Jurkat, Clone E6-1 (cell line): ENCODE results near the gene LYRM4.
A peak's percentile ranks its signal among the peaks of the same experiment; 100 is the strongest.
"Not testable (repeated sequence)": the region's sequence is repeated elsewhere in the genome, so short reads cannot be mapped to it uniquely, and the experiment has no call there.

Source experiments
- DNase-seq: peaks from one replicate; pipeline ENCODE4 v3.0.0-alpha.2; 2011; ENCODE audit warnings: low read depth, low spot score
- H3K4me3 ChIP-seq: 2 replicates; pipeline ENCODE4 v1.5.1; 2011; ENCODE audit warnings: mild to moderate bottlenecking, low read length, control low read depth, moderate library complexity

Gene LYRM4

DNA sequence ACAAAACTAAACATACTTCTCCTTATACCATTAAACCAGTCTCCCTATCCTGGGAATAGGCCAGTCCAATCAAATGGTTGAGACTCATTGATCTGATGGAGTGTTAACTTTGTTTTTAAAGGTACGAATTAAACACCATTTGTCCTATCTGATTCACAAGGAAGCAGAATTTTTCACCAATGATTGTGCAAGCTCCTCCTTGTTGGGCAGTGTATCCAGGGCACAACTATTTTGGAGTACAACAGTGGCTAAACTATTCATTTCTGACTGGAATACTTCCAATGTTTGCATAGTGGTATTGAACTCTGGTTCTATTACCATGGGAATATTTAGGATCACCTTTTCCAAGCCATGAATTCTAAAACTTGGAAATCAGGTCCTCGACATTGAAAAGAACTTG lies 181.1 kb downstream of the LYRM4 start:
- H3K4me3 ChIP-seq, result no peak overlapping the region
- no peak for DNase-seq

DNA sequence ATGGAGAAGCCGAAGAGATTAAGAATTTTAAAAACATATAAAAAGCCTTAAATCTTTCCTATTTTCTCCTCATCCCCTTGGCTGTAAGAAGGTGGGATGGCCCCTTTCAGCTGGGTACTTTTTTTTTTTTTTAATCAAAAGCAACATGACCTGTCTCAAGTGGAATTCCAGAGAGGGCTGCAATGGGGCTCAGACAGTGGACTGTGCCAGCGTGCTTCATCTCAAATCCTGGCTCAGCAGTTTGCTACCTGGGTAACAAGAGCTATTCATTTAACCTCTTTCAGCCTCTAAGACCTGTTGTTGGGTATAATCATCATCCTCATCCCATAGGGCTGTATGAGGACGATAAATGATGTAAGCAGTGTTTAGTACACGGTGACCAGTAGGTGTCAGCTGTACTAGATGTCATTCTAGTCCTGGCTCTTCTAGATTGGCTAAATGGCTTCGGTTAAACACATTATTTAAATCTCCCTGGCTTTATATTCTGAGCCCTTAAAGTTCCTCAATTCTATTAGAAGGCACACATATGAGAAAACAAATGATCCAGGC lies 182.6 kb downstream of the LYRM4 start:
- peak; percentile 10 for DNase-seq
- H3K4me3 ChIP-seq, result no peak overlapping the region

DNA sequence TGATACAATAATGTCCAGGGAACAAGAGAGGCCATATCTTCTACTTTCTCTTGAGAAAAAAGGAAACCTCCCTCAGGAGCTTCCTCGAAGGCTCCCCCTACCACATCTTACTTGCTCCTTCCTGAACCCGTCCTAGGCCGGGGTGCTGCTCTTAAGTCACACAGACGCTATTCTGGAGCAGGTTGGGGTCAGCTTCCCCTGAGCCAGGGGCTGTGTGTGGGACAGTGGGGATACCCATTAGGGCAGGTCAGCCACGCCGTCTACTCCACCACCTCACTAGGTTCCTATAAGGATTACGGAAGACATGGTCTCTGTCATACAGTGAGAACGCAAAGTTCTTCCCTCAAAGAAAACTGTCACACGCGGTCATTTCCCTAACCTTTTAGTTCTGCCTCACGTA lies 183.8 kb downstream of the LYRM4 start:
- no peak for DNase-seq

DNA sequence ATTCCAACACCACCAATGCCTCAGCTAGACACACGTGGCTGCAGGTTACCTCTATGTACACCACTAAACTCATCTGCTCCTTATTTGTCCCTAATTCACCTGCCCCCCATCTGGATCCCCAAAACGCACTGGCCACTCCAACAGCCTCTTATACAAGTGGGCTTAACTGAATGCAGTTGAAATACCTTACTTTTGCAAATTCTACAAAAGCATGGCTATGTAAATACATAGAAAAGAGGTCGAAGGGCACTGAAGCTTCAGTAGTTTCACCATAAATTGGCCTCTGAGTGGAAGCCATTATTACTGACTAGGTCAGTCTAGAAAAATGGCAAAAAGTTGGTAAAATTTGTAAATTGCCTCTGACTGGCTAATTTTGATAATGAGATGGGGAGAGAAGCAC lies 186.8 kb downstream of the LYRM4 start:
- no peak overlapping the region for H3K4me3 ChIP-seq
- DNase-seq, result no peak

More for the DNA sequence above, 183.8 kb downstream of the LYRM4 start:
- no peak overlapping the region for H3K4me3 ChIP-seq

DNA sequence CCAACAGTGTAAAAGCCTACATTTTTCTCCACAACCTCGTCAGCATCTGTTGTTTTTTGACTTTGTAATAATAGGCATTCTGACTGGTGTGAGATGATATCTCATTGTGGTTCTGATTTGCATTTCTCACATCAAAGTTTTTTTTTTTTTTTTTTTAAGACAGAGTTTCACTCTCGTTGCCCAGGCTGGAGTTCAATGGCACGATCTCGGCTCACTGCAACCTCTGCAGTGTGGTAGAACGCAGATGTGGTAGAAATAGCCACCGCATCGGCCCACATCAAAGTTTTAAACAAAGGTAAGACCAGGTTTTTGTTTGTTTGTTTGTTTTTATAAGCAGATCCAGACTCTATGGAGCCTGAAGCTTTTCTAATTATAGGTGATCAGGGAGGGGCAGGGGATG lies 188.3 kb downstream of the LYRM4 start:
- peak; percentile 9 for DNase-seq
- H3K4me3 ChIP-seq, result no peak overlapping the region

DNA sequence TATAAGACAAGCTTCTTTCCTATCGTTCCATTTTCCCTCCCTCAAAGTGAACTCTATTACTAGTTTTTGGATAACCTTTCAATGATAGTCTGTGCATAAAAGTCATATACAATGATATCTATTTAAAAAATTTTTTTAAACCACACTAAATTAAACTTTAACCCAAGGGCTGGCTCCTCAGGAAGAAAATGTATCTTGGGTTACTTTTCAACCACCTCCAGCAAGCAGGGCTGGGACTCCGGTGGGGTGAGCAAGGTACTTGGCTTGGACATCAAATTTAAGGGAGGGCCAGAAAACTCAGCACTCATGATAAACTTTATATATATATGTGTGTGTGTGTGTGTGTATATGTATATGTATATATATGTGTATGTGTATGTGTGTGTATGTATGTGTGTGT lies 189.5 kb downstream of the LYRM4 start:
- H3K4me3 ChIP-seq, result no peak overlapping the region
- DNase-seq, result no peak

DNA sequence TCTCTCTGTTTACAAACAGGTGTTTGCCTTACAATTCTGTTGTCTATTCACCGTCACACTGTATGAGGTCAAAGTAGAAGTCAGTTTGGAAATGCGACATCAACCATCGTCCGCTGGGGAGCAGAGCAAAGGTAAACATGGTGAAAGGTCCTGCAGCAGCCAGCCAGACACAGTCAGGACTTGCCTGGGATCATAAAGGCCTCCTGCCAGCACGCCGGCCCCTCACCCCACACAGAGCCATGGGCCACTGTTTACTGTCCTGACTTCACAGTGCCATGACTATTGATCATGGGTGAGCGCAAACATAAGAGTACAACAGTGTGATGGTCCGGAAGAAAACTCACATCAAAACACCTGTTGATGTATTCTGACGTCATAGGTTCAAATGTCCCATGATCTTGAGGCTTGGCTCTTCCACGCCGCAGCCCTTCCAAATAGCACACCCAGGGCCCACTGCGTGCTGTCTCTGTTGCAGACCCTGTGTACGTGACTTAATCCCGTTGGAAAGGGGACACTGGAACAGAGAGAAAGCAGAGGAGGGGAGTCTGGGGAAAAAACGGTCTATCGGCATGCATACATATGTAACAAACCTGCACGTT lies 192.5 kb downstream of the LYRM4 start:
- H3K4me3 ChIP-seq, result no peak overlapping the region
- DNase-seq, result no peak

DNA sequence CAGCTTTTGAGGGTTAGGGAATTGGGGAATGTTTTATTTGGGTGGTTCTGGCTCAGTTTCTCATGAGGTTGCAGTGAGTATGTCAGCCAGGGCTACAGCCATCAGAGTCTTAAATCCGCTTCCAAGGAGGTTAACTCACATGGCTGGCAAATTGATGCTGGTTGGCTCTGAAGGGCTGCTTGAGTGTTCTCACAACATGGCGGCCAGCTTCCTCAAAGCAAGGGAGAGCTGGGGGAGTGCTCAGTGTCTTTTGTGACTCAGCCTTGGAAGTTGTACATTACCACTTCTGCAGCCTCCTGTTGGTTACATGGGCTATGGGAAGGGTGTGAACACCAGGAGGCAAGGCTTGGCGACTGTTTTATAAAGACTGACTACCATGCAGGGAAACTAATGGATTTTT lies 193.4 kb downstream of the LYRM4 start:
- no peak for DNase-seq
- no peak overlapping the region for H3K4me3 ChIP-seq

DNA sequence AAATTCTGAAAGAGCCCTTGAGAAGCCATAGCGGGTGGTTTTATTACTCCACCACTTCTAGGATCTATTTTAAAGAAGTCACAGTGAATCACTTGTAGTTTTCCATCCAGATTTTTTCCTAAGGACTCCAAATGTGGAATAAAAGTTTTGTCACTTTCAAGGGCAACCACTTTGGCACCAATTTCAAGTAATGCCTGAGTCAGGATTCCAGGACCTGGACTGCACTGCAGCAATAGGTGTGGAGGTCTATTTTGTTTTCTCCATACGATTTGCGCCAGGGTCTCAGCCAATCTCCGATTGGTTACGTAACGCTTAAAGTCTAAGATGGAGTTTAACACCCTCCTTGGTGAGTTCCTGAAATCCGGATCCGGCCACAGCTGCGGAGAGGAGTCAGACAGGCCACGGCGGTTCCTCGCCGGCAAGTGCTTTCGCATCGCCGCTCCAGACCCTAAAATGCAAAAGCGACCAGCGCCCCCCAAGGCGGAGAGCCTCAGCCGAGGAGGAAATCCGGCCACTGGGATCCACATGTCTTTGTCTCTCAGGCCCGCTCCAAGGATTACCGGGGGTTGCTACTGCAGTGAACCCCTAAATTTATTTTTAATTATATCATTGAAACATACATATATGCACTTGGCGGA lies 194.2 kb downstream of the LYRM4 start:
- no peak for DNase-seq
- H3K4me3 ChIP-seq, result no peak overlapping the region

DNA sequence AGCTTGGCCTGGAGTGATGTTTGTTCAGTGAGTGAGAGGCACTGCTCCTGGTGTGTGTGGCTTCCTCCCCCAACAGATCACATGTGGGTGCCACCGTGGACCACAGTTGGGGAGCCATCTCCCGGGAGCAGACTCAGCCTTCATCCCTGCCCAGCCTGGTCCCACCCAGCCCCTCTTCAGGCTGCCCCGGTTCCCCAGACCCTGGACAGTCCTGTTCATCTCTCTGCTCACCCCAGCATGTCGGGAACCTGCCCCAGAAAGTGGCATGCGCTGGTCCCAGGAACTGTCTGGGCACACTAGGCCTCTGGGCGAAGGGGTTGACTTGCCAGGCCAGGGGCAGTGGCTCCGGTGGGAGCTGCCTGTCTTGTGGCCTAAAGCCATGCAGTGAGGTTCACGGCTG lies 197.1 kb downstream of the LYRM4 start:
- DNase-seq, result no peak
- no peak overlapping the region for H3K4me3 ChIP-seq

DNA sequence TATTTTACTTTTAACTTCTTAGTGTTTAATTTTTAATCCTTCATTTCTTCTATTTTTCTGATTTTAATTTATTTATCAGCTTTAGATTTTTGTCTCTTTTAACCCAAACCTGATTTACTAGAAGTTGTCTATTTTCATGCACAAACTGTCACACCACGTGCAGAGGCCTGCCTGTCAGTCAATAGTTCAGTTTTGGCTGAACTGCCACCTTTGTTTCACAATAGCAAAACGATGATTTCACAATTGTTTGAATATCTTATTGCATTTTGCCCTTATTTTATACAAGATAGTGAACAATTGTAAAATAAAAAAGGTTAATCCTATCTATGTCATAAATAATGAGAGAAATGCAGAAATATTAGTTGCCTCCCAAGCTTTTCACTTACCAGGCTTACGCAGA lies 199.6 kb downstream of the LYRM4 start:
- no peak for DNase-seq
- H3K4me3 ChIP-seq, result no peak overlapping the region

DNA sequence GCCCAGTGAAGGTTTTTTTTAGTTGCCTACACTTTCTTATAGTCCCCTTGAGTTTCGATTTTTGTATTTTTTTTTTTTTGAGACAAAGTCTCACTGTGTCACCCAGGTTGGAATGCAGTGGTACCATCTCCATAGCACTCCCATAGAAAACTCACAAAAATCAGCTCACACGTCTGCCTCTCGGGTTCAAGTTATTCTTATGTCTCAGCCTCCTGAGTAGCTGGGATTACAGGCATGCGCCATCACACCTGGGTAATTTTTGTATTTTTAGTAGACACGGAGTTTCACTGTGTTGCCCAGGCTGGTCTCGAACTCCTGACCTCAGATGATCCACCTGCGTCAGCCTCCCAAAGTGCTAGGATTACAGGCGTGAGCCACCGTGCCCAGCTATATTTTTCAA lies 200.3 kb downstream of the LYRM4 start:
- H3K4me3 ChIP-seq, DNase-seq: not testable (repeated sequence)

DNA sequence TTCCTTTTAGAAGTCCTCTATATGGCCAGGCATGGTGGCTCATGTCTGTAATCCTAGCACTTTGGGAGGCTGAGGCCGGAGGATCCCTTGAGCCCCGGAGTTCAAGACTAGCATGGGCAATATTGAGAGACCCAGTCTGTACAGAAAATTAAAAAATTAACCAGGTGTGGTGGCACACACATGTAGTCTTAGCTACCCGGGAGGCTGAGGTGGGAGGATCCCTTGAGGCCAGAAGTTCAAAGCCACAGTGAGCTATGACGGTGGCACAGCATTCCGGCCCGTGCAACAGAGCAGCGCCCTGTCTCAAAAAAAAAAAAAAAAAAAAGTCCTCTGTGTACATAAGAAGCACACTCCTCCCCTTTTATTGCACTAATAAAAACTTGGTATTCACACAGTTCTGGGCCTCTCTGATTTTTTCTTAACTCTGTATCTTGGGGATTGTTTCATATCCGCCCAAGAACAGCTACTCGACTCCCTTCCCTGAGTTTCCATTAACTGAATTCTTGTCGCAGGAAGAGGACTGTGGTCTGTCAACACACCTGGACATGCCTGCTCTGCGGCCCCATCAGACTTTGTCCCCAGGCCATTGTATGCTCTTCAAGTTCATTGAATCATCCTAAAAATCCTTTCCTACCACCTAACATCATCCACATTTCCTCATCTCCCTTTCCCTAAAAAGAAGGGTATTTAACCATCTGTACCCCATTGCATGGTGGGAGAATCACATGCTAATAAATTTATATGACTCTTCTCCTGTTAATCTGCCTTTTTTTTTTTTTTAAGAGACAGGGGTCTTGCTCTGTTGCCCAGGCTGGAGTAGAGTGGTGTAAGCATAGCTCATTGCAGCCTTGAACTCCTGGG lies 201.5 kb downstream of the LYRM4 start:
- H3K4me3 ChIP-seq, result no peak overlapping the region
- no peak for DNase-seq
